Glomerular visceral epithelial cell (primary cell): ENCODE results near the gene STOML2.
"Not testable (repeated sequence)": the region's sequence is repeated elsewhere in the genome, so short reads cannot be mapped to it uniquely, and the experiment has no call there.

ENCODE experiments used
- DNase-seq: peaks from one replicate; pipeline ENCODE4 v3.0.0-alpha.2; 2016; ENCODE audit errors: extremely low spot score

Gene STOML2

GRCh38 chr9:35102769-35103659 is at the start of gene STOML2:
Gene STOML2 (minus strand): TSS chr9:35103131. CDS start chr9:35103094, 37 bp downstream.
- DNase-seq, result peak; percentile 96

- not testable (repeated sequence) for DNase-seq
These were observed 45.1 kb upstream of the STOML2 start for GRCh38 chr9:35147941-35148563.

- DNase-seq, result no peak
These were observed 39.1 kb upstream of the STOML2 start for GRCh38 chr9:35142037-35142436.

- DNase-seq, result no peak
These were observed 37.2 kb upstream of the STOML2 start for GRCh38 chr9:35140093-35140492.

GRCh38 chr9:35136866-35137265 is 33.9 kb upstream of the STOML2 start:
- DNase-seq, result no peak

- no peak for DNase-seq
These were observed 33.1 kb upstream of the STOML2 start for GRCh38 chr9:35135988-35136387.

GRCh38 chr9:35134920-35135319 is 32.0 kb upstream of the STOML2 start:
- no peak for DNase-seq

- DNase-seq, result peak; percentile 91
These were observed 14.1 kb upstream of the STOML2 start for GRCh38 chr9:35116898-35117551.

- DNase-seq, result no peak
These were observed 13.6 kb upstream of the STOML2 start for GRCh38 chr9:35116539-35116897.

GRCh38 chr9:35115680-35116538 is 13.0 kb upstream of the STOML2 start, which contains the start of gene ATOSB:
Gene ATOSB (minus strand): TSS chr9:35115862. CDS start chr9:35108274, 7,588 bp downstream.
- DNase-seq, result peak; percentile 99

GRCh38 chr9:35114840-35115628 is 12.1 kb upstream of the STOML2 start:
- DNase-seq, result peak; percentile 31

- DNase-seq, result peak; percentile 91
These were observed 11.3 kb upstream of the STOML2 start for GRCh38 chr9:35114113-35114839.

- DNase-seq, result peak; percentile 40
These were observed 9.5 kb upstream of the STOML2 start for GRCh38 chr9:35112257-35113020.

- peak; percentile 99 for DNase-seq
These were observed 8.3 kb upstream of the STOML2 start for GRCh38 chr9:35111001-35111933.

- DNase-seq, result peak; percentile 82
These were observed 7.4 kb upstream of the STOML2 start for GRCh38 chr9:35110327-35110761.

- no peak for DNase-seq
These were observed 6.1 kb upstream of the STOML2 start for GRCh38 chr9:35108946-35109575.

- DNase-seq, result no peak
These were observed 5.5 kb upstream of the STOML2 start for GRCh38 chr9:35108461-35108860.
